GM18505 (cell line): Measurements from ENCODE around the gene USP32.
A peak's percentile ranks its signal among the peaks of the same experiment; 100 is the strongest.

Experiments used
- ATAC-seq: cut with Tn5 transposase; IDR thresholded peaks from one replicate; pipeline ENCODE4 v1.9.1; 2021; ENCODE audit not compliant: unreplicated experiment
- POLR2A ChIP-seq: IDR thresholded peaks from 4 replicates; pipeline ENCODE4 v1.6.1; 2011; ENCODE audit warnings: borderline replicate concordance; ENCODE audit not compliant: insufficient read depth, insufficient read length; ENCODE audit errors: extremely low read depth

Gene USP32

DNA sequence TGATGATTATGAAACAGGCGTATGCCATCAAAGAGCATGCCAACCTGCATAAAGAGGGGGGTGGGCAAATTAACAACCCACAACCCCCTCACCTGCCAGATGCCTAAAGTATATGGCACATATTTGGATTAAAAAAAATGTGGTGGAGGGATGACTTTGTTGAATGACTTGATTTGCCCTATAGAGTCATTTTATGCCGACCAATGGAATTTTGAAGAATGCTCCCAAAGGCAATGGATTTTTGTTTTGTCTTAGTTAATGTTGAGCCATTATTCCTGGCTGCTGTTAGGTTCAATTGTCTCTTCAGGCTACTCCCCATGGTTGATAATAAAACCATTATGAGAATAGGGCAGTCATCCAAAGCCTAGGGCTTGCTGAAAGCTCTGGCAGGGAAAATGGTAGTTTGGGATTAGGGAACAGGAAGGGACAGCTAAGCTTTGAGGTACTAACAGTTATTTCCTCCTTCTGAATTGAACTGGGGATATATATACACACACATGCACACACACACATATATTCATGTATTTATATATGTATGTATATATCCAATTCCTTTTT is 24.5 kb upstream of the USP32 start:
- no peak for ATAC-seq
- TF ChIP-seq POLR2A: no peak

DNA sequence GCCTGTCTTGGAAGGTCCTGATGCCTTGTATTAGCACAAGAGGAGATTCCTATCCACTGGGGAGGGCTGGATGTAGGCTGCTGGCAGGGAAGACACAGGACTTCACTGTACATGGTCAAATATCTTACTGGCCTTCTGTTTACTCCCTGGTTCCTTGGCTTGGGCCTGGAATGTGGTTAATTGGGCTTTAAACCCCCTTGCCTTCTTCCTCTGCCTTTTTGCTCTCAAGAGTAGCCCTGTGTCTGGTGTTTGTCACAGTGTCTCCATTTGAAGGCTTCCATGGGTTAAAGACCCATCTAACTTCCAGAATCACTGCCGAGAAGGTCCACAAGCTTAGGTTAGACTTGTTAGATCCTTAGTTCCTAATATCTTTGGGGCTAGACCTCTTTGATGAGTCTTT is 23.2 kb upstream of the USP32 start:
- no peak for ATAC-seq
- TF ChIP-seq POLR2A: no peak

DNA sequence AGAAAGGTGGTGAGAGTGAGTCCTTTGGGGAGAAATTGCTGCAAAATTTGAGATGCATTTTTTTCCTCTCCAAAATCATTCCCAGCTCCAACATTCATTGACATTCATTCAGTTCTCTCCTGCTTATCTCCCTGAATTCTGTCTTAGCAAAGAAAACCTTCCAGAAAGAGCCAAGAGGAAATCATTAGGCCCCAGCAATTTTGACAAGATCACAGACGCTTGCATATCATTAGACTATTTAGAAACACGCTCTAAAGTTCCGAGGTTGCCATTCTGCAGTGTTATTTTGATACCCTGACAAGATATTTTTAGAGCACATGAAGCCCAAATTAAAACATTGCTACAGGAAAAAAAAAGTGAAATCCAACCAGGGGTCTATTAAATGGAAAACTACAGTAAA is 20.8 kb upstream of the USP32 start:
- no peak for TF ChIP-seq POLR2A
- ATAC-seq: no peak

DNA sequence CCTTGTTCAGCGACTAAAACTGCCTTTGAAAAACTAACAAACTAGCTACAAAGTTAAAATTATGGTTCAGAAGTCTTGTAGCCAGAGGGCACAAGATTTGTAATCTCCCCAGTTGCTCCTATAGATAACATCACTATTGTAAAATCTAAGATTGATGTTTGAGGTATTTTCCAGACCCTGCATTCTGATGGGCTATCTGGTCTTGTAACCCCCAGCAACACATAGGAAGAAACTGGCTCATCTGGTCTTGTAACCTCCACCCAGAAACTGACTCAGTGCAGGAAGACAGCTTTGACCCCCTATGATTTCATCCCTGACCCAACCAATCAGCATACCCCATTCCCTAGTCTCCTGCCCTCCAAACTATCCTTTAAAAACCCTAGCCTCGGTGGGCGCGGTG is 18.1 kb upstream of the USP32 start:
- TF ChIP-seq POLR2A: no peak
- ATAC-seq: no peak

DNA sequence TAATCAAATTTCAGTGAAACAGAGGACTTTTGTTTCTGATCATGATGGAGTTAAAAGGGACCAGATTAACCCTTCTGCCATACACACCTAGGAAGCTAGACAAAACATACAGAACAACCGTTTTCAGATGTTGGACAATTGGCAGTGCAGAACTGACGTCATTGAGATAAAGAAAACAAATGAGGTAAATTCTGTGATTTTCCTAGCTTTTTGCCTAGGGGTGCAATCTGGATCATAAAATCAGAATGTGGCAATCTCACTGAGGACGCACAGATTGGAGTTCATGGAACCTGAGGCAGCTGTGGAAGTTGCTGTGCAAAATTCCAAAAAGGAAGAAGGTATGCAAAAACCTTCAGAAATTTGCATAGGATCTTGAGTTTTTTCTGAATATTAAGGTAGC is 15.0 kb upstream of the USP32 start:
- no peak for ATAC-seq
- no peak for TF ChIP-seq POLR2A

DNA sequence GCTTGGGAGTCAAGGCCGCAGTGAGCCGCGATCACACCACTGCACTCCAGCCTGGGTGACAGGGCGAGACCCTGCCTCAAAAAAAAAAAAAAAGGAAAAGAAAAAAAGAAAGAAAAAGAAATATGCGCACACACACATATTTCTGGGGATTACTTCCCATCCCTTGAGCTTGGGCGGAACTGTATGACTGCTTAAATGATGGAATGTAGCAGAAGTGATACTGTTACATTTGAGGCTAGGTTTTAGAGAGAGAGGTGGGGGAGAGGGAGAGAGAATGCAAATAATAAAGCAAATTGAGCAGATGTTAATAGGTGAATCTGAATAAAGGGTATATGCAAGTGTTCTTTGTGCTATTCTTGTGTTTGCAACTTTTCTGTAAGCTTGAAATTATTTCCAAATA is 12.0 kb upstream of the USP32 start:
- no peak for TF ChIP-seq POLR2A
- ATAC-seq: no peak

DNA sequence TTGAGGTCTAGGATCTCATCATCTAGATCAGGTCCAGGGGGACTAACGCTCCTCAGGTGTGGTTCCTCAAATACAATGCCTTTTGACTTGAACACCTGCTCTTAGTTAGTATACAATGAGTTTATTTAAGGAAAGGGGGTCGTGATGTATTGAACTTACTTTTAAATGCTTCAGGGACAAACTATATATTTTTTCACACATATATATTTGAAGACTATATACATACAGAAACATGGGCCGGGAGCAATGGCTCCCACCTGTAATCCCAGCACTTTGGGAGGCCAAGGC is 11.5 kb upstream of the USP32 start:
- no peak for ATAC-seq
- TF ChIP-seq POLR2A: no peak

DNA sequence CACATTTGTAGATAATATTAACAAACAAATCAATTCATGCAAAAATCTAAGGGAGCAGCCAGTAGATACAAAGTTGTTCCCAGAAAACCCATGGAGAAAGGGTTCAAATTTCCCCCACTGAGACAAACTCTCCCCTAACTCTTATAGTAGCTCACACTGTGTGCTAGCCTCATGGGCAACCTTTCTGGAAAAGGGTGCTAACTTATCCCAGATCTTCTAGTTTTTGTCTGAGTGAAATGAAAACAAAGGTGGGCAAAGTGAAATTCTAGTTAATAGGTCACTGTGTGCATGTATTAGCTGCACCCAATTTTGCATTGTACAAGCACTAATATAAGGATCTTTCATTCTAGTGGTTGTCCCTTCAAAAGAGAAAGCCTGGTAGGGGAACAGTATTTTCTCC is 9.9 kb upstream of the USP32 start:
- no peak for ATAC-seq
- no peak for TF ChIP-seq POLR2A

DNA sequence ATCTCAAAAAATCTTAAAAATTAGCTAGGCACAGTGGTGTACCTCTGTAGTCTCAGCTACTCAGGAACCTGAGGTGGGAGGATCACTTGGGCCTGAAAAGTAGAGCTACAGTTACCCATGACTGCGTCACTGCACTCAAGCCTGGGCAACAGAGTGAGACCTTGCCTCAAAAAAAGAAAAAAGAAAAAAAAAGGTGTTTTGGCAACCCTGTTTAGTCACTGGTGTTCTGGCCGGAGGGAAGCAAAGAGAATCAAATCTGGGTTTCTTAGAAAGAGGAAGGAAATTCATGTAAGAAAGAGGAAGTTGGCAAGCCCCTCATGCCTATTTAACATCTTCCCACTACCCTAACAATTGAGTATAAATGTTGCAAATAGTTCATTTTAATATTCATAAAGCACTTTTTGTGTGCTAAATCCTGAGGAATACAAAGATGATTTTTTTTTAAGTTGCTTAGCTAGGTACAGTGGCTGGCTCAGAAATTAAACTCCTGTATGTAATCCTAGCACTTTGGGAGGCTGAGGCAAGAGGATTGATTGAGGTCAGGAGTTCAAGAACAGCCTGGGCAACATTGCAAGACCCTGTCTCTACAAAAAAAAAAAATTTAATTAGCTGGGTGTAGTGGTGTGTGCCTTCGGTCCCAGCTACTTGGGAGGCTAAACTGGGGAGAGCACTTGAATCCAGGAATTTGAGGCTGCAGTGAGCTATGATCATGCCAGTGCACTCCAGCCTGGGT is 6.5 kb upstream of the USP32 start:
- no peak for TF ChIP-seq POLR2A
- peak; percentile 86 for ATAC-seq

DNA sequence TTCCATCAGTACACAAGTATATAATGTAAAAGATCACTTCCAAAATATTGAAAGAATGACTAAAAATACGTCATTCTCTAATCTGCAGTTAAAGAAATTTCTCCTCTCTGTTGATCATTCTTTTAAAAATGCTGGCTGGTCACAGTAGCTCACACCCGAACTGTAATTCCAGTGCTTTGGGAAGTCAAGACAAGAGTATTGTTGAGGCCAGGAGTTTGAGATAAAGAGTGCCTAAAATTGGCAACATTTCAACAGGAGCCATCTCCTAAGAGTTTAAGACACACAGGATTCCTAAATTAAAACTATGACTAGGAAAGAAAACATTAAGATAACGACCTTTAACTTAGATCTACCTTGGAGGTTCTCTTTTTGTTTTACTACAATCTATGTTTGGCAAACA is 4.5 kb upstream of the USP32 start:
- TF ChIP-seq POLR2A: no peak
- no peak for ATAC-seq

DNA sequence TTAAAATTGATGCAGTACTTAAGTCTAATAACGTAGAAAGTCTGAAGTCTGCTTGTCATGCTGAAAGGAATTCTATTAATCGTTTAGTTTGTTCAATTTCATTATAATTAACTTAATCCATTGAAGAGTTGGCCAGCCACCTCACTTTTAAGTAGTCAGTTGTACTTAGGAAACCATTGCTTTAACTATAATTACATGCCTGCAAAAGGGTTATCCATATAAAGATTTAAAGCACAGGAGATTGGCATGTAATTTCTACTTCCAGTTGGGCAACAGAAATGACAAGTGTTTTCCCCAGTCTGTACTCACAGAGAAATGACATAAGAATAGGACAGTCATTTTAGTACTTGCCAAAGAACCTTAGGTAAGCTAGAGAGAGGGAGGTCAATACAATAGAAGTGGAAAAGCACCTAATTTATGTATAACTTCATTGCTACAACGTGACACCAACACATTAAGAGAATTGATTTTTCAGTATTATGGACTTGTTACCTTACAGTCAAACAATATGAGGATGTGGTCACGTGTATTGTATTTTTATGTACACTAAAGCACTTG is 3.7 kb upstream of the USP32 start:
- no peak for TF ChIP-seq POLR2A
- ATAC-seq: no peak

DNA sequence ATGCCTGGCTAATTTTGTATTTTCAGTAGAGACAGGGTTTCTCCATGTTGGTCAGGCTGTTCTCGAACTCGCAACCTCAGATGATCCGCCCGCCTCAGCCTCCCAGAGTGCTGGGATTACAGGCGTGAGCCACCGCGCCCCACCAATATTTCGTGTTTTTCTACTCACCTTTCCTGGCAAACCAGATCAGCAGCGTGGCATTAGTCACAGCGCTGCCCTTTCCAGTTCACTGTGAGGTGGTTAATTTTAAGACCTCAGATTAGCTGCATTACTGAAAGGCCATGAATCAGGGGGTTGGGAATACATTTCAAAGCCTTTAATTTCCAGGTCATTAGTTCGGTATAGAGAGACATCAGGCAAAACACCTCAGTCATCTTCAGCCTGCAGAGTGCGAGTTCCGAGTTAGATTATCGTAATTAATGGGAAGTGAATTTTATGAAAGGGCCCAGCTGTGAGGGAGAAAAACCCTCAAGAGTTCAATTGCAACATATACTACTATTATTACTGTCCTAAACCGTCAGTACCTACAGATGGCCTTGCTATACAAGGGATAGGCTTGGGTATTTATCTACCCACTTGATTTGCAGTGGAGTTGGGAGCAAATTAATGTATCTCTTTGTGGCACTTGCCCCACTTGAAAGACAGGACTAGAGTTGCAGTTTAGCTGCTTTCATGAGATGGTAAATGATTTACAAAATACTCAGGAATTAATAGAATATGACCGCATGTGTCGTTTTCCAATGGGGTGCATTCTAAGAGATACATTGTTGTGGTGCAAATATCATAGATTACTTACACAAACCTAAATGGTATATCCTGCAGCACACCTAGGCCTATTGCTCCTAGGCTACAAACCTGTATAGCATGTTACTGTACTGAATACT is 2.1 kb upstream of the USP32 start:
- no peak for ATAC-seq
- TF ChIP-seq POLR2A: no peak

DNA sequence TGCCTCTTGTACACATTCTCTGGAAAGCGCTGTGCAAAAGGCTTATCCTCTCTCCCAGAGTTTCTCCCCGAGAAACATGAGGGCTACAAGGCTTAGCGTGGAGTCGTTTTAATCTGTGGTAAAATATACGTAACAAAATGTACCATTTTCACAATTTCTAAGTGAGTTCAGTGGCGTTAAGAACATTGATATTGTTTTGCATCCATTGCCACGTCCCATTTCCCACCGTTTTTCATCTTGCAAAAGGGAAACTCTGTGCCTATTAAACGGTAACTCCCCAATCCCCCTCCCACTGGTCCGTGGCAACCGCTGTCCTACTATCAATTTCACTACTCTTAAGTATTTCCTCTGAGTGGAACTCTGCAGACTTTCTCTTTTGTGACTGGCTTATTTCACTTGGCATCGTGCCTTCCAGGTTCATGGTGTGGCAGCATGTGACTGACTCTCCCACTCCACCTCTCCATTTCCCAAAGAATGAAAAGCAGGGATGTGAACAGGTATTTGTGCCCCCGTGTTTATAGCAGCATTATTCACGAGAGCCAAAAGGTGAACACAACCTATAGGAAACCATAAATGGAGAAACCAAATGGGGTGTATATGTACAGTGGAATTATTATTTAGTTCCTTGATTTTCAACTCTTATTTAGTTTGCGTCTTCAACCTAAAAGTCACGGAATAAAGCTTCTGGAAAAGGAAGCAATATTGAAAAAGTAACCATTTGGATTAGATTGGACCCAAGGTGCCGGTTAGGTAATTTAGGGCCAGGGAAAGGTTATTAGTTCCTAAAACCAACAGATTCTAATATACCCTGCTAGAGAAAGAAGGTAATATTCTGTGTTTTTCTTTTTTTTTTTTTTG is 1.1 kb upstream of the USP32 start:
- no peak for TF ChIP-seq POLR2A

More for the DNA sequence above, 1.1 kb upstream of the USP32 start:
- ATAC-seq: no peak
